ENCODE data around the gene SEC23IP.

DNA sequence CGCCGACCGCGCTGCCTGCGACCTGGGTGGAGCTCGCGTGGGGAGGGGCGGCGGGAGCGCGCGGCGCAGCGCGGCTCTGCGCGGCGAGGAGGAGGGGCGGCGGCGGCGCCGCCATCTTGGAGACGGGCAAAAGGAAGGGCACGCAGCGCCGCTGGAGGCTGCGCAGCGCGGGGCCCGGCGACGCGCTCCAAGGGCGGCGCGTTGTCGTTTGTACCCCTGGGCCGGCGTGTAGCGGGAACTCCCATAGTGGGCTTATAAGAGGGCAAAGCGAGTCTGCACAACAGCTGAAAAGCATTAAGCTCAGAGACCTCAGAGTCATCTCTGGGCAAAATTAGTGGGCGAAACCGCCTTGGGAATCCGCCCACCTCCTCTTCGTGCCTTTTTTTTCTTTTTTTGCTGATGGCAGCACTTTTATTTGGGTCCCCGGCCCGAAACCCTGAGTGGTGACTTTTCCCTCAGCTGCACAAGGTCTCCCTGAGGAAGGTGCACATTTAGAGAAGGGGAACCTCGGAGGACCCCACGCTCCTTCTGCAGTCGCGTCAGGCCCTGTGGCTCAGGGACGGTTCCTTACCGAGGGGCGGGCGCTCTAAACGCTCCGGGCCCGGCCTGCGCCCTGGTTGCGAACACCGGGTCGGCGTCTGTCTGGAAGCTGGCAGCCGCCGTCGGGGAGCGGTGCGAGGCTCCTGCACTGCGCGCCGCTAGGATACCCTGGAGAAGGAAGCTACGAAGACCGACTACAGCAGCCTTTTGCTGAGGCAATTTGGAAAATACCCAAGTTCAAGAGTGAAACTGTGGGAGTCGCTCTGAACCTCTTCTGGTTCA, 19.5 kb upstream of the SEC23IP start:
- peak; percentile 80 for TF ChIP-seq POLR2AphosphoS5 (IDR thresholded peaks at IDR 0.05; ENCODE audit: insufficient read depth, low read depth, low read length)
- TF ChIP-seq, protein P1, sequence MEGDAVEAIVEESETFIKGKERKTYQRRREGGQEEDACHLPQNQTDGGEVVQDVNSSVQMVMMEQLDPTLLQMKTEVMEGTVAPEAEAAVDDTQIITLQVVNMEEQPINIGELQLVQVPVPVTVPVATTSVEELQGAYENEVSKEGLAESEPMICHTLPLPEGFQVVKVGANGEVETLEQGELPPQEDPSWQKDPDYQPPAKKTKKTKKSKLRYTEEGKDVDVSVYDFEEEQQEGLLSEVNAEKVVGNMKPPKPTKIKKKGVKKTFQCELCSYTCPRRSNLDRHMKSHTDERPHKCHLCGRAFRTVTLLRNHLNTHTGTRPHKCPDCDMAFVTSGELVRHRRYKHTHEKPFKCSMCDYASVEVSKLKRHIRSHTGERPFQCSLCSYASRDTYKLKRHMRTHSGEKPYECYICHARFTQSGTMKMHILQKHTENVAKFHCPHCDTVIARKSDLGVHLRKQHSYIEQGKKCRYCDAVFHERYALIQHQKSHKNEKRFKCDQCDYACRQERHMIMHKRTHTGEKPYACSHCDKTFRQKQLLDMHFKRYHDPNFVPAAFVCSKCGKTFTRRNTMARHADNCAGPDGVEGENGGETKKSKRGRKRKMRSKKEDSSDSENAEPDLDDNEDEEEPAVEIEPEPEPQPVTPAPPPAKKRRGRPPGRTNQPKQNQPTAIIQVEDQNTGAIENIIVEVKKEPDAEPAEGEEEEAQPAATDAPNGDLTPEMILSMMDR (IDR thresholded peaks at IDR 0.05; ENCODE audit: extremely low read depth in 1 of 2, insufficient read depth in 1 of 2, low read depth in 1 of 2, low read length in 2 of 2): no peak
- TF ChIP-seq, protein P2, sequence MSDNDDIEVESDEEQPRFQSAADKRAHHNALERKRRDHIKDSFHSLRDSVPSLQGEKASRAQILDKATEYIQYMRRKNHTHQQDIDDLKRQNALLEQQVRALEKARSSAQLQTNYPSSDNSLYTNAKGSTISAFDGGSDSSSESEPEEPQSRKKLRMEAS (IDR thresholded peaks at IDR 0.05; ENCODE audit: insufficient read depth, insufficient read length): no peak
- TF ChIP-seq EZH2 (IDR thresholded peaks at IDR 0.05; ENCODE audit: borderline replicate concordance, low read depth, low read length, severe bottlenecking): no peak
- TF ChIP-seq POLR2A (IDR thresholded peaks at IDR 0.05; ENCODE audit: low read depth, low read length): peak; percentile 79

Data from endothelial cell of umbilical vein (primary cell).